SK-N-SH (cell line): ENCODE measurements around the gene PDE6A.

Experiments
- EZH2phosphoT487 ChIP-seq: fragments of 200-600 bp; sonication (generic); IDR thresholded peaks from 2 replicates; pipeline ENCODE4 v1.6.1; 2017; ENCODE audit warnings: low read depth, mixed run types, mild to moderate bottlenecking, antibody characterized with exemption, moderate library complexity, borderline replicate concordance
- NRF1 ChIP-seq: IDR thresholded peaks from 2 replicates; pipeline ENCODE4 v1.6.1; 2012; ENCODE audit warnings: low read depth, mild to moderate bottlenecking, low read length
- POLR2AphosphoS5 ChIP-seq: IDR thresholded peaks from 2 replicates; pipeline ENCODE4 v1.6.1; 2012; ENCODE audit warnings: low read depth, low read length
- RCOR1 ChIP-seq: fragments of 150-350 bp; IDR thresholded peaks from 2 replicates; pipeline ENCODE4 v1.6.1; 2017; ENCODE audit warnings: antibody characterized with exemption, low read length
- RFX5 ChIP-seq: IDR thresholded peaks from 2 replicates; pipeline ENCODE4 v1.6.1; 2012; ENCODE audit warnings: mild to moderate bottlenecking, improper control_type of control experiment, low read length
- SIN3A ChIP-seq: IDR thresholded peaks from 2 replicates; pipeline ENCODE4 v1.6.1; 2012; ENCODE audit warnings: low read depth, mild to moderate bottlenecking, low read length, moderate library complexity, borderline replicate concordance
- SMC3 ChIP-seq: IDR thresholded peaks from 2 replicates; pipeline ENCODE4 v1.6.1; 2012; ENCODE audit warnings: low read depth, low read length, improper control_type of control experiment
- TAF1 ChIP-seq: IDR thresholded peaks from 2 replicates; pipeline ENCODE4 v1.6.1; 2012; ENCODE audit warnings: low read depth, mild to moderate bottlenecking, low read length, moderate library complexity, borderline replicate concordance
- TCF12 ChIP-seq: IDR thresholded peaks from 2 replicates; pipeline ENCODE4 v1.4.0; 2012
- TF ChIP-seq, protein P1 (sequence below): fragments of 200-600 bp; sonication (generic); IDR thresholded peaks from 2 replicates; pipeline ENCODE4 v1.6.1; 2017; ENCODE audit warnings: antibody characterized with exemption, mild to moderate bottlenecking, moderate library complexity
- TF ChIP-seq, protein P2 (sequence below): IDR thresholded peaks from 2 replicates; pipeline ENCODE4 v1.4.0; 2012; ENCODE audit warnings: low read depth
- TF ChIP-seq, protein P3 (sequence below): fragments of 150-350 bp; IDR thresholded peaks from 2 replicates; pipeline ENCODE4 v1.6.1; 2016; ENCODE audit warnings: mild to moderate bottlenecking, low read depth, low read length
- TF ChIP-seq, protein P4 (sequence below): IDR thresholded peaks from 2 replicates; pipeline ENCODE4 v1.6.1; 2012; ENCODE audit warnings: mild to moderate bottlenecking, low read depth, low read length, moderate library complexity

DNA sequence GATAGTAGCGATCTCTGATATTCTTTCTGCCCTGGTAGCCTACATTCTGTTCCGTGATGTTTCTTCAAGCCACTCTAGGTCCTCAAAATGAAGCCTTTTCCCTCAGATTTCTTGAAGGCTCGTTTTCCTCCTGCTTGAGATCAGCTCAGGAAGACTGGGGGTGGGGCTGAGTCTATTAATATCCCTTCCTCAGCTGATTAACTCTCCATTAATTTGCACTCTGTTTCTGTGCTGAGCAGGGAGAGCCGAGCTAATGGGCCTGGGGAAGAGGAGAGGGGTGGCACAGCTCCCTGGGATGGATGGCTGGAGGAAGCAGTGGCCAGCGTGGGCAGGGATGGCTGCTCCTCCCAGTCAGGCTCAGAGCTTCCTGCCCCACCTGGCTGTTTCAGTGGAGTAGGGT, 121.2 kb downstream of the PDE6A start:
- TF ChIP-seq, protein P1, sequence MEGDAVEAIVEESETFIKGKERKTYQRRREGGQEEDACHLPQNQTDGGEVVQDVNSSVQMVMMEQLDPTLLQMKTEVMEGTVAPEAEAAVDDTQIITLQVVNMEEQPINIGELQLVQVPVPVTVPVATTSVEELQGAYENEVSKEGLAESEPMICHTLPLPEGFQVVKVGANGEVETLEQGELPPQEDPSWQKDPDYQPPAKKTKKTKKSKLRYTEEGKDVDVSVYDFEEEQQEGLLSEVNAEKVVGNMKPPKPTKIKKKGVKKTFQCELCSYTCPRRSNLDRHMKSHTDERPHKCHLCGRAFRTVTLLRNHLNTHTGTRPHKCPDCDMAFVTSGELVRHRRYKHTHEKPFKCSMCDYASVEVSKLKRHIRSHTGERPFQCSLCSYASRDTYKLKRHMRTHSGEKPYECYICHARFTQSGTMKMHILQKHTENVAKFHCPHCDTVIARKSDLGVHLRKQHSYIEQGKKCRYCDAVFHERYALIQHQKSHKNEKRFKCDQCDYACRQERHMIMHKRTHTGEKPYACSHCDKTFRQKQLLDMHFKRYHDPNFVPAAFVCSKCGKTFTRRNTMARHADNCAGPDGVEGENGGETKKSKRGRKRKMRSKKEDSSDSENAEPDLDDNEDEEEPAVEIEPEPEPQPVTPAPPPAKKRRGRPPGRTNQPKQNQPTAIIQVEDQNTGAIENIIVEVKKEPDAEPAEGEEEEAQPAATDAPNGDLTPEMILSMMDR = no peak
- TF ChIP-seq POLR2AphosphoS5 (no peak), NRF1 (no peak), SMC3 (no peak), SIN3A (no peak), RFX5 (no peak), TAF1 (no peak), EZH2phosphoT487 (no peak), TCF12 (no peak), RCOR1 (no peak)
- TF ChIP-seq, protein P2, sequence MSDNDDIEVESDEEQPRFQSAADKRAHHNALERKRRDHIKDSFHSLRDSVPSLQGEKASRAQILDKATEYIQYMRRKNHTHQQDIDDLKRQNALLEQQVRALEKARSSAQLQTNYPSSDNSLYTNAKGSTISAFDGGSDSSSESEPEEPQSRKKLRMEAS = no peak
- TF ChIP-seq, protein P3, sequence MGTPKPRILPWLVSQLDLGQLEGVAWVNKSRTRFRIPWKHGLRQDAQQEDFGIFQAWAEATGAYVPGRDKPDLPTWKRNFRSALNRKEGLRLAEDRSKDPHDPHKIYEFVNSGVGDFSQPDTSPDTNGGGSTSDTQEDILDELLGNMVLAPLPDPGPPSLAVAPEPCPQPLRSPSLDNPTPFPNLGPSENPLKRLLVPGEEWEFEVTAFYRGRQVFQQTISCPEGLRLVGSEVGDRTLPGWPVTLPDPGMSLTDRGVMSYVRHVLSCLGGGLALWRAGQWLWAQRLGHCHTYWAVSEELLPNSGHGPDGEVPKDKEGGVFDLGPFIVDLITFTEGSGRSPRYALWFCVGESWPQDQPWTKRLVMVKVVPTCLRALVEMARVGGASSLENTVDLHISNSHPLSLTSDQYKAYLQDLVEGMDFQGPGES = no peak
- TF ChIP-seq, protein P4, sequence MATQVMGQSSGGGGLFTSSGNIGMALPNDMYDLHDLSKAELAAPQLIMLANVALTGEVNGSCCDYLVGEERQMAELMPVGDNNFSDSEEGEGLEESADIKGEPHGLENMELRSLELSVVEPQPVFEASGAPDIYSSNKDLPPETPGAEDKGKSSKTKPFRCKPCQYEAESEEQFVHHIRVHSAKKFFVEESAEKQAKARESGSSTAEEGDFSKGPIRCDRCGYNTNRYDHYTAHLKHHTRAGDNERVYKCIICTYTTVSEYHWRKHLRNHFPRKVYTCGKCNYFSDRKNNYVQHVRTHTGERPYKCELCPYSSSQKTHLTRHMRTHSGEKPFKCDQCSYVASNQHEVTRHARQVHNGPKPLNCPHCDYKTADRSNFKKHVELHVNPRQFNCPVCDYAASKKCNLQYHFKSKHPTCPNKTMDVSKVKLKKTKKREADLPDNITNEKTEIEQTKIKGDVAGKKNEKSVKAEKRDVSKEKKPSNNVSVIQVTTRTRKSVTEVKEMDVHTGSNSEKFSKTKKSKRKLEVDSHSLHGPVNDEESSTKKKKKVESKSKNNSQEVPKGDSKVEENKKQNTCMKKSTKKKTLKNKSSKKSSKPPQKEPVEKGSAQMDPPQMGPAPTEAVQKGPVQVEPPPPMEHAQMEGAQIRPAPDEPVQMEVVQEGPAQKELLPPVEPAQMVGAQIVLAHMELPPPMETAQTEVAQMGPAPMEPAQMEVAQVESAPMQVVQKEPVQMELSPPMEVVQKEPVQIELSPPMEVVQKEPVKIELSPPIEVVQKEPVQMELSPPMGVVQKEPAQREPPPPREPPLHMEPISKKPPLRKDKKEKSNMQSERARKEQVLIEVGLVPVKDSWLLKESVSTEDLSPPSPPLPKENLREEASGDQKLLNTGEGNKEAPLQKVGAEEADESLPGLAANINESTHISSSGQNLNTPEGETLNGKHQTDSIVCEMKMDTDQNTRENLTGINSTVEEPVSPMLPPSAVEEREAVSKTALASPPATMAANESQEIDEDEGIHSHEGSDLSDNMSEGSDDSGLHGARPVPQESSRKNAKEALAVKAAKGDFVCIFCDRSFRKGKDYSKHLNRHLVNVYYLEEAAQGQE = no peak
